ENCODE data around the gene PCDHA2.

DNA sequence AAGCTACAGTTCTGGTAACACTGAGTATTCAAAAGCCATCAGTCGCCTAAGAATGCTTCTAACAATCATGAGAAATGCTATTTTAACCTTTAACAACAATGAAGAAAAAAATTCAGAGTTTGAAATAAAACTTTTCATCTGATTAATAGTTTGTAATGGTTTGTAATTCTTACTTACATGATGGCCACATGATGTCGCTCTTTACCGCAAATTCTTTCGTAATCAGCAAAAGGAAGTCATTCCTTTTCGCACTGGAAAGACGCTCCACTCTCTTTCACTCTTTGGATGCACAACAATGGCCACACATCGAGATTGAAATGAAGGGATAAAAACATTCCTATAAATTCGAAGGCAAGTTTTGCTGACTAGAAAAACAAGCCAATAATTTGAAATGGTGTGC lies 39.3 kb downstream of the PCDHA2 start, which contains the start of gene PCDHA7:
- TF ChIP-seq, protein P1, sequence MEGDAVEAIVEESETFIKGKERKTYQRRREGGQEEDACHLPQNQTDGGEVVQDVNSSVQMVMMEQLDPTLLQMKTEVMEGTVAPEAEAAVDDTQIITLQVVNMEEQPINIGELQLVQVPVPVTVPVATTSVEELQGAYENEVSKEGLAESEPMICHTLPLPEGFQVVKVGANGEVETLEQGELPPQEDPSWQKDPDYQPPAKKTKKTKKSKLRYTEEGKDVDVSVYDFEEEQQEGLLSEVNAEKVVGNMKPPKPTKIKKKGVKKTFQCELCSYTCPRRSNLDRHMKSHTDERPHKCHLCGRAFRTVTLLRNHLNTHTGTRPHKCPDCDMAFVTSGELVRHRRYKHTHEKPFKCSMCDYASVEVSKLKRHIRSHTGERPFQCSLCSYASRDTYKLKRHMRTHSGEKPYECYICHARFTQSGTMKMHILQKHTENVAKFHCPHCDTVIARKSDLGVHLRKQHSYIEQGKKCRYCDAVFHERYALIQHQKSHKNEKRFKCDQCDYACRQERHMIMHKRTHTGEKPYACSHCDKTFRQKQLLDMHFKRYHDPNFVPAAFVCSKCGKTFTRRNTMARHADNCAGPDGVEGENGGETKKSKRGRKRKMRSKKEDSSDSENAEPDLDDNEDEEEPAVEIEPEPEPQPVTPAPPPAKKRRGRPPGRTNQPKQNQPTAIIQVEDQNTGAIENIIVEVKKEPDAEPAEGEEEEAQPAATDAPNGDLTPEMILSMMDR (IDR thresholded peaks at IDR 0.05; ENCODE audit: poor library complexity, severe bottlenecking) = no peak
- no peak for TF ChIP-seq TAF1 (IDR thresholded peaks at IDR 0.05; ENCODE audit: low read depth)
- TF ChIP-seq EP300 (conservative IDR thresholded peaks at IDR 0.05; ENCODE audit: poor library complexity, severe bottlenecking) = no peak
- TF ChIP-seq EZH2 (IDR thresholded peaks at IDR 0.05; ENCODE audit: borderline replicate concordance, insufficient read depth, low read length, poor library complexity, severe bottlenecking) = no peak
- TF ChIP-seq, protein P2, sequence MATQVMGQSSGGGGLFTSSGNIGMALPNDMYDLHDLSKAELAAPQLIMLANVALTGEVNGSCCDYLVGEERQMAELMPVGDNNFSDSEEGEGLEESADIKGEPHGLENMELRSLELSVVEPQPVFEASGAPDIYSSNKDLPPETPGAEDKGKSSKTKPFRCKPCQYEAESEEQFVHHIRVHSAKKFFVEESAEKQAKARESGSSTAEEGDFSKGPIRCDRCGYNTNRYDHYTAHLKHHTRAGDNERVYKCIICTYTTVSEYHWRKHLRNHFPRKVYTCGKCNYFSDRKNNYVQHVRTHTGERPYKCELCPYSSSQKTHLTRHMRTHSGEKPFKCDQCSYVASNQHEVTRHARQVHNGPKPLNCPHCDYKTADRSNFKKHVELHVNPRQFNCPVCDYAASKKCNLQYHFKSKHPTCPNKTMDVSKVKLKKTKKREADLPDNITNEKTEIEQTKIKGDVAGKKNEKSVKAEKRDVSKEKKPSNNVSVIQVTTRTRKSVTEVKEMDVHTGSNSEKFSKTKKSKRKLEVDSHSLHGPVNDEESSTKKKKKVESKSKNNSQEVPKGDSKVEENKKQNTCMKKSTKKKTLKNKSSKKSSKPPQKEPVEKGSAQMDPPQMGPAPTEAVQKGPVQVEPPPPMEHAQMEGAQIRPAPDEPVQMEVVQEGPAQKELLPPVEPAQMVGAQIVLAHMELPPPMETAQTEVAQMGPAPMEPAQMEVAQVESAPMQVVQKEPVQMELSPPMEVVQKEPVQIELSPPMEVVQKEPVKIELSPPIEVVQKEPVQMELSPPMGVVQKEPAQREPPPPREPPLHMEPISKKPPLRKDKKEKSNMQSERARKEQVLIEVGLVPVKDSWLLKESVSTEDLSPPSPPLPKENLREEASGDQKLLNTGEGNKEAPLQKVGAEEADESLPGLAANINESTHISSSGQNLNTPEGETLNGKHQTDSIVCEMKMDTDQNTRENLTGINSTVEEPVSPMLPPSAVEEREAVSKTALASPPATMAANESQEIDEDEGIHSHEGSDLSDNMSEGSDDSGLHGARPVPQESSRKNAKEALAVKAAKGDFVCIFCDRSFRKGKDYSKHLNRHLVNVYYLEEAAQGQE (IDR thresholded peaks at IDR 0.05; ENCODE audit: borderline replicate concordance) = no peak

Measured in neural cell (in vitro differentiated cells).